GM21526 (cell line): ENCODE data around the gene DCAF11.

Experiments used
- ATAC-seq: cut with Tn5 transposase; IDR thresholded peaks from one replicate; pipeline ENCODE4 v1.9.1; 2021; ENCODE audit warnings: moderate library complexity; ENCODE audit not compliant: unreplicated experiment, low FRiP score

DCAF11 gene

GRCh38 chr14:24151404-24152080 is 37.0 kb downstream of the DCAF11 start:
- no peak for ATAC-seq

- no peak for ATAC-seq
Measured at GRCh38 chr14:24155100-24155499, 40.5 kb downstream of the DCAF11 start.

DNA sequence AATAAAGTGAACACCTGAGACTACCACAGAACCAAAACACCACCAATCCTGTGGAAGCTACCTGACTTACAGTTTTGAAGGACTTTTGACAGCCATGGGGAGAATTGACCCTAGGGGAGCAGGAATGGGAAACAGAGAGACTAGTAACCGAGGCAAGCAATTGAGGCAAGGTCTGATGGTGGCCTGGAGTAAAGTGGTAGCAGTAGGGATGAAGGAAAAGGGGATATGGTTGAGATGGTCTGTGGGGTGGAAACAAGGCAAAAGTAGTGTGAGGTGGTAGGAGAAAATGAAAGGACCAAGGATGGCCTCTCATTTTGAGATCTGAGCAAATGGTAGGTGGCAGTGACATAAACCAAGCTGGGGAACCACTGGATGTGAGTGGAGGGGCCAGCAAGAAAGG is 42.3 kb downstream of the DCAF11 start:
- ATAC-seq = no peak

GRCh38 chr14:24157331-24157730 is 42.8 kb downstream of the DCAF11 start:
- ATAC-seq = no peak

DNA sequence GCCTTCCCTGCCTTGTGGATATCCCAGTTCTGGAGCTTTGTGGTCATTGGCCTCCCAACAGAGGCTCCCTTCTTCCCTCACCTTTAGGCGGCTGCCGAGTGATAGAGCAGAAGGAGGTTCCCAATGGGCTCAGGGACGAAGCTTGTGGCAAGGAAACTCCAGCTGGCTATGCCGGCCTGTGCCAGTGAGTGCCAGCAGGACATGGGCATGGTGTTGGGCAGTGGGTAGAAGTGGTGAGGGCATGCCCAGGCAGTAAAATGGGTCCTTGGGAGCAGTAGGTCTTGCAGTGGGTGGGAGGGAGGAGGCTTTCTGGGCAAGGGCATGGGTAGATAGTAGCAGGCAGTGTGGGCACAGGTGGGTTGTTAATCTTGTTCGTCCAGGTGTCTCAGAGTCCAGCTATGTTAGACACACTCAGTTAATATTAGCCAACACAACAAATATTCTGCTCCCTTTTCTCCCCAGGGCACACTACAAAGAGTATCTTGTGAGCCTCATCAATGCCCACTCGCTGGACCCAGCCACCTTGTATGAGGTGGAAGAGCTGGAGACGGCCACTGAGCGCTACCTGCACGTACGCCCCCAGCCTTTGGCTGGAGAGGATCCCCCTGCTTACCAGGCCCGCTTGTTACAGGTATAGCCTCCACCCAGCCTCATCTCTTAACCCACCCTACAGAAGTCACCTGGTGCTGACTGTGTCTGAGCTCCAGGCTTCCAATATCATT is 45.4 kb downstream of the DCAF11 start:
- ATAC-seq = no peak

- ATAC-seq = no peak
Measured at GRCh38 chr14:24160499-24160849, 45.9 kb downstream of the DCAF11 start.

DNA sequence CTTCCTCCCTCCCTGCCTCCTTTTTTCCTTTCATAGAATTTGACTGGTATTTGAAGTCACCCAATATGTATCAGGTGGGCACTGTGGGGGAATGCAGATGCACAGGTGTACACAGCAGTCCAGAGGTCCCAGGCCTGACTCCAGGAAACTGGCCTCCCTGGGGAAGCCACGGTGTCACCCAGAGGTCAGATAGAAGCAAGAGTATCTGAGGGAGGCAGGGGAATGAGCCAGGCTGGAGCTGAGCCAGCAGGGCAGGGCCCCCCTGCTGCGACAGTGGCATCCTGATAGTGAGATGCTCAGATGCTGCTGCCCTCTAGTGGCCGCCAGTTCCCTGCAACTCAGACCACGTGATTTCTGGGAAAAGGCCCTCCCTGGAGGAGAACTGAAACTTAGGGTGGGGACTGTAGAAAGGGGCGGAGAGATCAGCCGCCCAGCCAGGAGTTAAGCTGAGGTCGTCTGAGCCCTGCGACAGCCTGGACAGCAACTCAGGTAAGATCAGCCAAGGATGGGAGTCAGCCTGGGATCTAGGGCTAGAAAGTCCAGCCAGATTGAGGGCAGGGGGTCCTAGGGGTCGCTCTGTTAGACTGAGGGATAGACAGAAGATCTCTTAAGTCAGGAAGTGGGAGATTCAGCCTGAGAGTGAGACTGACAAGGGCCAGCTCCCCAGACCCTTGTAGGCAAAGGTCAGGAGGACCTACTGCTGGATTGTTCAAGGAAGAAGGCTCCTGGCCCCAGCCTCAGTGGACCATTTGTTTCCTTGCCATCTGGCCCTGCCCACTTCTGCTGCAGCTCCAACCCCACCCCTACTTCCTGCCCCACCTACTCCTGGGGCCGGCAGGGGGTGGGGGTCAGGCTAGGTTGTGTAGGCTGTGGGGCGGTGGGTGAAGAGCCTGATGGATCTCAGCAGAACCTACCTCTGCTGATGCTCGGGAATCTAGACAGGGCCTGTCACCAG is 46.5 kb downstream of the DCAF11 start, which contains the start of gene IRF9:
IRF9 (plus strand) TSS at position 416 of the 955 bp plus-strand sequence. CDS start 880 bp downstream, outside the sequence.
- ATAC-seq = peak; percentile 61

DNA sequence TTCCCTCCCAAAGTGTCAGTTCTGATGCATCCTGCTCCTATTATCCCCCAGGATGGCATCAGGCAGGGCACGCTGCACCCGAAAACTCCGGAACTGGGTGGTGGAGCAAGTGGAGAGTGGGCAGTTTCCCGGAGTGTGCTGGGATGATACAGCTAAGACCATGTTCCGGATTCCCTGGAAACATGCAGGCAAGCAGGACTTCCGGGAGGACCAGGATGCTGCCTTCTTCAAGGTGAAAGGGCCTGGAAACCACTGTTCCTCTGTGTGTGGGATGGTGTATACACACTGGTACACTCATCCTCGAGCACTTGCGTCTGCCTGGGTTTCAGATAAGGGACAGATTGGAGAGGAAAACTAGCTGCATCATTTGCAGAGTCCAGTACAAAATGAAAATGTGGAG is 47.5 kb downstream of the DCAF11 start:
- no peak for ATAC-seq

DNA sequence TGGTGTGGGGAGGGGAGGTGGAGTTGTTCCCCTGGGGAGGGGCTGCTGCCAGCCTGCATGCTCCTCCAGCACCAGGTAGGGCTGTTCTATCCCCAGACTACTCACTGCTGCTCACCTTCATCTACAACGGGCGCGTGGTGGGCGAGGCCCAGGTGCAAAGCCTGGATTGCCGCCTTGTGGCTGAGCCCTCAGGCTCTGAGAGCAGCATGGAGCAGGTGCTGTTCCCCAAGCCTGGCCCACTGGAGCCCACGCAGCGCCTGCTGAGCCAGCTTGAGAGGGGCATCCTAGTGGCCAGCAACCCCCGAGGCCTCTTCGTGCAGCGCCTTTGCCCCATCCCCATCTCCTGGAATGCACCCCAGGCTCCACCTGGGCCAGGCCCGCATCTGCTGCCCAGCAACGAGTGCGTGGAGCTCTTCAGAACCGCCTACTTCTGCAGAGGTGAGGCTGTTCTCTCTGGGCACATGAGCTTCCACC is 50.0 kb downstream of the DCAF11 start:
- ATAC-seq = no peak

DNA sequence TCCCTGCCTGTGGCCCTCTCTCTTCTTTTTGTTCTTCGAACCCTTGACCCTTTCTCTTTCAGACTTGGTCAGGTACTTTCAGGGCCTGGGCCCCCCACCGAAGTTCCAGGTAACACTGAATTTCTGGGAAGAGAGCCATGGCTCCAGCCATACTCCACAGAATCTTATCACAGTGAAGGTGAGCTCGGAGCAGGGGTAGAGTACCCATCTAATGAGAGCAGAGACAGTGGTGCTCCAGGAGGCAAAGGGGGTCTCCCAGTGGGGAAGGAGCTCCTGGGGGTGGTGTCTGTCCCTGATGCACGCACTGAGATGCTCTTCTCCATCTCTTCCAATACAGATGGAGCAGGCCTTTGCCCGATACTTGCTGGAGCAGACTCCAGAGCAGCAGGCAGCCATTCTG is 51.2 kb downstream of the DCAF11 start:
- ATAC-seq = no peak

DNA sequence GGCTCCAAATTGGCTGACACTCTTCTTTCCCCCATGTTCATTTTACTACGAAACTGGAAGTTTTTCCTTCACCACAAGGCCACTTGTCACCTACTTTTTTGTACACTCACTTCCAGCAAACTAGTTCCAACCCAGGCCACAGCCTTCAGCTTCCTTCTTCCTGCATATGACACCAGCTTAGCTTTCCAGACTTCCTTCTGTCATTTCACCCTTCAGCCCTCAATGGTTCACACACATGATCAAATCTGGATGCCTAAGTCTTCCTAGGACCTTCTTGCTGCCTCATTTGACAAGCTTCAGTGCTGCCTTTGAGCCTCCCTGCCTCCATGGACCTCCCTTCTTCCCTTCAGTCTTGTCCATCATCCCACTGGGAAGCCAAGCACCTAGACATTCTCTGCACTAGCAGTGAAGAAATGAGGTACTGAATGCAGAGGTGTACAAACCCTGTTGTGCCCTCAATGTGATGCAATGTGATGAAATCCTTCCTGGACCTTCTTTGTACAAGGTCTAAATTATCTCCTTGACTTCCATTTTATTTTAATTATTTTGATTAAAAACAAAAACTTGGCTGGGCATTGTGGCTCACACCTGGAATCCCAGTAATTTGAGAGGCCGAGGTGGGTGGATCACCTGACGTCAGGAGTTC is 53.0 kb downstream of the DCAF11 start:
- ATAC-seq = no peak

GRCh38 chr14:24171422-24172260 is 57.1 kb downstream of the DCAF11 start, which contains the start of gene REC8:
TSS of gene REC8 (plus strand) at chr14:24172080. CDS start at chr14:24172553, 473 bp downstream.
- ATAC-seq = peak; percentile 73

GRCh38 chr14:24172261-24172860 is 57.8 kb downstream of the DCAF11 start:
- no peak for ATAC-seq

- no peak for ATAC-seq
Measured at GRCh38 chr14:24172871-24173281, 58.3 kb downstream of the DCAF11 start.
